GM23338 (cell line): Measurements from ENCODE around the gene FAF1. TPM values are rescaled to one million over a fixed set of nuclear protein-coding genes. Genes with fewer than 3 reads are reported as not detected.

ENCODE experiments used
- ATAC-seq: fragments of 200-7000 bp; cut with Tn5 transposase; 3 replicates; pipeline ENCODE4 v1.9.1; 2020
- DNase-seq: peaks from one replicate; pipeline ENCODE4 v3.0.0-alpha.2; 2015; ENCODE audit warnings: low spot score
- H2AFZ ChIP-seq: fragments of 200-600 bp; sonication (generic); 2 replicates; pipeline ENCODE4 v1.8.0; 2016; ENCODE audit warnings: antibody characterized with exemption, mild to moderate bottlenecking, moderate library complexity
- H3F3A ChIP-seq: fragments of 200-600 bp; sonication (generic); replicated peaks from 2 replicates; pipeline ENCODE4 v1.8.0; 2017; ENCODE audit warnings: antibody characterized with exemption, mixed run types, low read depth
- H3K27ac ChIP-seq: fragments of 200-600 bp; sonication (generic); 2 replicates; pipeline ENCODE4 v1.6.1; 2016; ENCODE audit warnings: low read depth
- H3K27me3 ChIP-seq: fragments of 200-600 bp; sonication (generic); 2 replicates; pipeline ENCODE4 v1.8.0; 2016; ENCODE audit warnings: mild to moderate bottlenecking, mixed run types, moderate library complexity; ENCODE audit not compliant: insufficient read depth
- H3K36me3 ChIP-seq: fragments of 200-600 bp; sonication (generic); 2 replicates; pipeline ENCODE4 v1.8.0; 2016; ENCODE audit warnings: mild to moderate bottlenecking; ENCODE audit not compliant: insufficient read depth
- H3K4me1 ChIP-seq: fragments of 200-600 bp; sonication (generic); 2 replicates; pipeline ENCODE4 v1.8.0; 2016; ENCODE audit warnings: mild to moderate bottlenecking, moderate library complexity; ENCODE audit not compliant: insufficient read depth
- H3K4me2 ChIP-seq: fragments of 200-600 bp; sonication (generic); 2 replicates; pipeline ENCODE4 v1.7.1; 2017; ENCODE audit warnings: mixed run types
- H3K4me3 ChIP-seq: fragments of 200-600 bp; sonication (generic); 2 replicates; pipeline ENCODE4 v1.6.1; 2016; ENCODE audit warnings: mixed run types
- H3K79me2 ChIP-seq: fragments of 200-600 bp; sonication (generic); replicated peaks from 2 replicates; pipeline ENCODE4 v1.8.0; 2017; ENCODE audit warnings: mild to moderate bottlenecking; ENCODE audit not compliant: insufficient read depth
- H3K9me2 ChIP-seq: fragments of 200-600 bp; sonication (generic); 2 replicates; pipeline ENCODE4 v1.8.0; 2017; ENCODE audit not compliant: insufficient read depth
- H4K20me1 ChIP-seq: fragments of 200-600 bp; sonication (generic); replicated peaks from 2 replicates; pipeline ENCODE4 v1.8.0; 2017; ENCODE audit warnings: mild to moderate bottlenecking; ENCODE audit not compliant: insufficient read depth
- H3K27ac Mint-ChIP-seq: 2 replicates; pipeline ENCODE4 v1.8.0; 2020; ENCODE audit warnings: inconsistent platforms, mild to moderate bottlenecking, moderate library complexity, mixed read lengths
- H3K27me3 Mint-ChIP-seq: 3 replicates; pipeline ENCODE4 v1.8.0; 2022; ENCODE audit warnings: low read depth, mild to moderate bottlenecking, moderate library complexity, mixed read lengths, inconsistent platforms; ENCODE audit not compliant: insufficient read depth, poor library complexity
- H3K36me3 Mint-ChIP-seq: 3 replicates; pipeline ENCODE4 v1.8.0; 2021; ENCODE audit warnings: low read depth, mild to moderate bottlenecking, inconsistent platforms, moderate library complexity, mixed read lengths
- H3K4me1 Mint-ChIP-seq: 3 replicates; pipeline ENCODE4 v1.8.0; 2020; ENCODE audit warnings: mild to moderate bottlenecking, inconsistent platforms, mixed read lengths
- H3K4me3 Mint-ChIP-seq: 3 replicates; pipeline ENCODE4 v1.8.0; 2021; ENCODE audit warnings: moderate library complexity, mild to moderate bottlenecking, inconsistent platforms, mixed read lengths
- H3K9me3 Mint-ChIP-seq: 3 replicates; pipeline ENCODE4 v1.8.0; 2020; ENCODE audit warnings: moderate library complexity, mild to moderate bottlenecking, inconsistent platforms, mixed read lengths
- CREB1 ChIP-seq: fragments of 250-450 bp; sonication (Bioruptor Pico); IDR thresholded peaks from 2 replicates; pipeline ENCODE4 v1.5.0; 2020; ENCODE audit warnings: low read depth, mild to moderate bottlenecking, moderate library complexity
- EZH2 ChIP-seq: fragments of 200-600 bp; sonication (generic); IDR thresholded peaks from one replicate; pipeline ENCODE4 v1.8.0; 2017; ENCODE audit warnings: antibody characterized with exemption, mild to moderate bottlenecking, low read depth; ENCODE audit not compliant: unreplicated experiment
- JUNB ChIP-seq: IDR thresholded peaks from one replicate; pipeline ENCODE4 v1.6.1; 2016; ENCODE audit warnings: antibody characterized with exemption; ENCODE audit not compliant: unreplicated experiment
- NANOG ChIP-seq: IDR thresholded peaks from 2 replicates; pipeline ENCODE4 v1.6.1; 2016; ENCODE audit warnings: antibody characterized with exemption, borderline replicate concordance
- POLR2AphosphoS5 ChIP-seq: IDR thresholded peaks from 2 replicates; pipeline ENCODE4 v1.6.1; 2016; ENCODE audit warnings: antibody characterized with exemption, low read depth
- STAT1 ChIP-seq: IDR thresholded peaks from one replicate; pipeline ENCODE4 v1.6.1; 2016; ENCODE audit warnings: antibody characterized with exemption; ENCODE audit not compliant: unreplicated experiment
- ZNF114 ChIP-seq: fragments of 250-450 bp; sonication (Bioruptor Pico); IDR thresholded peaks from 2 replicates; pipeline ENCODE4 v1.5.0; 2020; ENCODE audit warnings: mild to moderate bottlenecking, moderate library complexity
- ZNF331 ChIP-seq: fragments of 250-450 bp; sonication (Bioruptor Pico); IDR thresholded peaks from 2 replicates; pipeline ENCODE4 v1.5.0; 2020; ENCODE audit warnings: low read depth, mild to moderate bottlenecking, moderate library complexity
- polyA plus RNA-seq: library from polyadenylated mRNA; unstranded; fragments of >200 nt; fragmentation: Nextera tagmentation; extraction: Ambion mirVana; gene quantifications from 2 replicates; pipeline ENCODE4 v1.2.1, GENCODE V29; 2016
- total RNA-seq: library from RNA; depleted of rRNA; stranded (reverse); fragments of >200 nt; shearing (Covaris generic); gene quantifications from 2 replicates; pipeline ENCODE4 v1.2.3, GENCODE V29; 2014
- TF ChIP-seq, protein P1 (sequence below): IDR thresholded peaks from one replicate; pipeline ENCODE4 v1.6.1; 2018; ENCODE audit warnings: antibody characterized with exemption; ENCODE audit not compliant: unreplicated experiment
- TF ChIP-seq, protein P2 (sequence below), 2 experiments: fragments of 200-600 bp in 1 of 2; sonication (generic) in 1 of 2; conservative IDR thresholded peaks; 2 replicates each; pipeline versions ENCODE4 v1.5.1 to v1.6.1; 2016 to 2017; ENCODE audit warnings: antibody characterized with exemption in 2 of 2, low read depth in 2 of 2, mild to moderate bottlenecking in 2 of 2, moderate library complexity in 1 of 2
- TF ChIP-seq, protein P3 (sequence below): IDR thresholded peaks from 2 replicates; pipeline ENCODE4 v1.6.1; 2016; ENCODE audit warnings: antibody characterized with exemption

Gene FAF1
- total and polyA plus RNA-seq, 2 experiments from 2014 or later, result 24.1 to 53.2 TPM

DNA sequence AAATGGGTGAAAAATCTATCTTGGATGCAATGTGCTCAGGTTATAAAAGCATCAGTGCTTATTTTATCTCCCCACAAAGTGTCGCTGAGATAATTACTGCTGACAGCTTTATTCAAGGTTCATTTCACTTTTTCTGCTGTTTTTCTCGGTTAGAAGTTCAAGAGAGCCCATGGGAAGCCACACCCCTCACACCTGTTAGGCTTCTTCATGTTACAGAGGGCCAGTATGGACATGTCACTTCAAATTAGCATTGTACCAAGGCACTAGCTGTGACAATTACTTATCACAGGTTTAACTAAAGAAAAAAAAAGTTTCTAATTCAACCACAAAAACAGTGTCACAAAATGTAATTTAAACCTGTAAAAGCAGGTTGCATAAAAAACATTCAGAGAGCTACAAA is 349.5 kb downstream of the FAF1 start (continued):
- TF ChIP-seq, protein P1, sequence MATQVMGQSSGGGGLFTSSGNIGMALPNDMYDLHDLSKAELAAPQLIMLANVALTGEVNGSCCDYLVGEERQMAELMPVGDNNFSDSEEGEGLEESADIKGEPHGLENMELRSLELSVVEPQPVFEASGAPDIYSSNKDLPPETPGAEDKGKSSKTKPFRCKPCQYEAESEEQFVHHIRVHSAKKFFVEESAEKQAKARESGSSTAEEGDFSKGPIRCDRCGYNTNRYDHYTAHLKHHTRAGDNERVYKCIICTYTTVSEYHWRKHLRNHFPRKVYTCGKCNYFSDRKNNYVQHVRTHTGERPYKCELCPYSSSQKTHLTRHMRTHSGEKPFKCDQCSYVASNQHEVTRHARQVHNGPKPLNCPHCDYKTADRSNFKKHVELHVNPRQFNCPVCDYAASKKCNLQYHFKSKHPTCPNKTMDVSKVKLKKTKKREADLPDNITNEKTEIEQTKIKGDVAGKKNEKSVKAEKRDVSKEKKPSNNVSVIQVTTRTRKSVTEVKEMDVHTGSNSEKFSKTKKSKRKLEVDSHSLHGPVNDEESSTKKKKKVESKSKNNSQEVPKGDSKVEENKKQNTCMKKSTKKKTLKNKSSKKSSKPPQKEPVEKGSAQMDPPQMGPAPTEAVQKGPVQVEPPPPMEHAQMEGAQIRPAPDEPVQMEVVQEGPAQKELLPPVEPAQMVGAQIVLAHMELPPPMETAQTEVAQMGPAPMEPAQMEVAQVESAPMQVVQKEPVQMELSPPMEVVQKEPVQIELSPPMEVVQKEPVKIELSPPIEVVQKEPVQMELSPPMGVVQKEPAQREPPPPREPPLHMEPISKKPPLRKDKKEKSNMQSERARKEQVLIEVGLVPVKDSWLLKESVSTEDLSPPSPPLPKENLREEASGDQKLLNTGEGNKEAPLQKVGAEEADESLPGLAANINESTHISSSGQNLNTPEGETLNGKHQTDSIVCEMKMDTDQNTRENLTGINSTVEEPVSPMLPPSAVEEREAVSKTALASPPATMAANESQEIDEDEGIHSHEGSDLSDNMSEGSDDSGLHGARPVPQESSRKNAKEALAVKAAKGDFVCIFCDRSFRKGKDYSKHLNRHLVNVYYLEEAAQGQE, result no peak
- no peak for TF ChIP-seq NANOG
- no peak for TF ChIP-seq STAT1
- TF ChIP-seq ZNF114, result no peak
- no peak for TF ChIP-seq EZH2
- TF ChIP-seq, protein P2, sequence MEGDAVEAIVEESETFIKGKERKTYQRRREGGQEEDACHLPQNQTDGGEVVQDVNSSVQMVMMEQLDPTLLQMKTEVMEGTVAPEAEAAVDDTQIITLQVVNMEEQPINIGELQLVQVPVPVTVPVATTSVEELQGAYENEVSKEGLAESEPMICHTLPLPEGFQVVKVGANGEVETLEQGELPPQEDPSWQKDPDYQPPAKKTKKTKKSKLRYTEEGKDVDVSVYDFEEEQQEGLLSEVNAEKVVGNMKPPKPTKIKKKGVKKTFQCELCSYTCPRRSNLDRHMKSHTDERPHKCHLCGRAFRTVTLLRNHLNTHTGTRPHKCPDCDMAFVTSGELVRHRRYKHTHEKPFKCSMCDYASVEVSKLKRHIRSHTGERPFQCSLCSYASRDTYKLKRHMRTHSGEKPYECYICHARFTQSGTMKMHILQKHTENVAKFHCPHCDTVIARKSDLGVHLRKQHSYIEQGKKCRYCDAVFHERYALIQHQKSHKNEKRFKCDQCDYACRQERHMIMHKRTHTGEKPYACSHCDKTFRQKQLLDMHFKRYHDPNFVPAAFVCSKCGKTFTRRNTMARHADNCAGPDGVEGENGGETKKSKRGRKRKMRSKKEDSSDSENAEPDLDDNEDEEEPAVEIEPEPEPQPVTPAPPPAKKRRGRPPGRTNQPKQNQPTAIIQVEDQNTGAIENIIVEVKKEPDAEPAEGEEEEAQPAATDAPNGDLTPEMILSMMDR (conservative IDR thresholded peaks at IDR 0.05; ENCODE audit: low read depth in 2 of 2), result no peak

DNA sequence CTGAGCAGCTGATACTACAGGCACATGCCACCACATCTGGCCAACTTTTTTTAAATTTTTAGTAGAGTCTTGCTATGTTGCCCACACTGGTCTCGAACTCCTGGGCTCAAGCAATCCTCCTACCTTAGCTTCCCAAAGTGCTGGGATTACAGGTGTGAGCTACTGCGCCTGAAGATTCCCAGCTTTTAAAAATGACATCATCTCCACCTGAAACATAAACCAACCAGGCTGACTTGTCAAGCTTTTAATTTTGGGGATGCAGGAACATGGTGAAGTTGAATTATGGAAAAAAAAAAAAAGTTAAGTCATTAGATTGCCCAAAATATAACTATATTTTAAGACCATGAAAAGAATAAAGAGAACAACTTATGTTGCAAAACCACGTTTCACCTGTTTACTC is 350.6 kb downstream of the FAF1 start:
- H3K36me3 ChIP-seq, result no peaks in the 10 kb centered on the region
- no peaks in the 10 kb centered on the region for H3K9me2 ChIP-seq
- no peaks in the 10 kb centered on the region for H3K9me3 Mint-ChIP-seq
- no peak overlapping the region for H3K27ac Mint-ChIP-seq
- H3F3A ChIP-seq, result no peaks in the 10 kb centered on the region
- H3K79me2 ChIP-seq, result no peaks in the 10 kb centered on the region
- DNase-seq (no peak), ATAC-seq (no peak)
- no peak overlapping the region for H3K4me3 Mint-ChIP-seq
- no peaks in the 10 kb centered on the region for H3K27me3 Mint-ChIP-seq
- H3K4me1 Mint-ChIP-seq, result peaks cover 8% of the 10 kb centered on the region
- no peak overlapping the region for H3K27ac ChIP-seq
- no peaks in the 10 kb centered on the region for H4K20me1 ChIP-seq
- H3K4me1 ChIP-seq, result peaks cover 7% of the 10 kb centered on the region
- H2AFZ ChIP-seq, result no peak overlapping the region
- H3K36me3 Mint-ChIP-seq, result no peaks in the 10 kb centered on the region
- H3K4me3 ChIP-seq, result no peak overlapping the region
- no peaks in the 10 kb centered on the region for H3K27me3 ChIP-seq
- no peak overlapping the region for H3K4me2 ChIP-seq
- TF ChIP-seq ZNF331 (CRISPR knock-in tag) (no peak), EZH2 (no peak), STAT1 (no peak), CREB1 (no peak), NANOG (no peak), POLR2AphosphoS5 (no peak), JUNB (no peak)
- TF ChIP-seq, protein P2 (conservative IDR thresholded peaks at IDR 0.05; ENCODE audit: low read depth in 2 of 2), result no peak
- TF ChIP-seq, protein P1, result no peak
- TF ChIP-seq, protein P3, sequence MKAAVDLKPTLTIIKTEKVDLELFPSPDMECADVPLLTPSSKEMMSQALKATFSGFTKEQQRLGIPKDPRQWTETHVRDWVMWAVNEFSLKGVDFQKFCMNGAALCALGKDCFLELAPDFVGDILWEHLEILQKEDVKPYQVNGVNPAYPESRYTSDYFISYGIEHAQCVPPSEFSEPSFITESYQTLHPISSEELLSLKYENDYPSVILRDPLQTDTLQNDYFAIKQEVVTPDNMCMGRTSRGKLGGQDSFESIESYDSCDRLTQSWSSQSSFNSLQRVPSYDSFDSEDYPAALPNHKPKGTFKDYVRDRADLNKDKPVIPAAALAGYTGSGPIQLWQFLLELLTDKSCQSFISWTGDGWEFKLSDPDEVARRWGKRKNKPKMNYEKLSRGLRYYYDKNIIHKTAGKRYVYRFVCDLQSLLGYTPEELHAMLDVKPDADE, result no peak
